H1 (cell line): ENCODE measurements around the gene TEAD4.

Experiments used
- CTCF ChIP-seq, 3 experiments: IDR thresholded peaks; 1 replicate in 2 of 3; 2 replicates in 1 of 3; pipeline versions ENCODE4 v1.5.1 to v1.6.1; 2011; ENCODE audit warnings: low read length in 3 of 3, mild to moderate bottlenecking in 3 of 3, inconsistent platforms in 2 of 3, low read depth in 1 of 3, moderate library complexity in 1 of 3; ENCODE audit not compliant: insufficient read depth in 1 of 3; ENCODE audit errors: control extremely low read depth in 1 of 3
- EP300 ChIP-seq, 2 experiments: IDR thresholded peaks; 1 replicate in 1 of 2; 2 replicates in 1 of 2; pipeline ENCODE4 v1.6.1; 2011 to 2012; ENCODE audit warnings: low read depth in 2 of 2, low read length in 2 of 2, mild to moderate bottlenecking in 2 of 2, borderline replicate concordance in 1 of 2, inconsistent platforms in 1 of 2, moderate library complexity in 1 of 2
- EZH2 ChIP-seq: fragments of 200-600 bp; sonication (generic); IDR thresholded peaks from 2 replicates; pipeline ENCODE4 v1.7.1; 2012; ENCODE audit warnings: low read depth, mild to moderate bottlenecking, moderate library complexity, low read length, inconsistent platforms; ENCODE audit not compliant: severe bottlenecking
- GABPA ChIP-seq: IDR thresholded peaks from 2 replicates; pipeline ENCODE4 v1.6.1; 2011; ENCODE audit warnings: mild to moderate bottlenecking, low read length, moderate library complexity, borderline replicate concordance; ENCODE audit not compliant: insufficient read depth
- KDM1A ChIP-seq: fragments of 200-600, 300-600 bp; sonication (generic); IDR thresholded peaks from 2 replicates; pipeline ENCODE4 v1.7.1; 2016; ENCODE audit warnings: mild to moderate bottlenecking, low read length, borderline replicate concordance
- POLR2A ChIP-seq, 2 experiments: IDR thresholded peaks; 1 replicate in 1 of 2; 2 replicates in 1 of 2; pipeline ENCODE4 v1.6.1; 2011; ENCODE audit warnings: low read depth in 2 of 2, low read length in 2 of 2, mild to moderate bottlenecking in 2 of 2; ENCODE audit errors: control extremely low read depth in 1 of 2
- POLR2AphosphoS5 ChIP-seq: IDR thresholded peaks from 2 replicates; pipeline ENCODE4 v1.6.1; 2011; ENCODE audit warnings: low read depth, low read length
- TAF1 ChIP-seq: IDR thresholded peaks from 2 replicates; pipeline ENCODE4 v1.6.1; 2011; ENCODE audit warnings: mild to moderate bottlenecking, low read depth, low read length
- TBP ChIP-seq: IDR thresholded peaks from 2 replicates; pipeline ENCODE4 v1.6.1; 2011; ENCODE audit warnings: low read depth, low read length, improper control_type of control experiment
- YY1 ChIP-seq: IDR thresholded peaks from 2 replicates; pipeline ENCODE4 v1.6.1; 2011; ENCODE audit warnings: low read depth, mild to moderate bottlenecking, low read length

DNA sequence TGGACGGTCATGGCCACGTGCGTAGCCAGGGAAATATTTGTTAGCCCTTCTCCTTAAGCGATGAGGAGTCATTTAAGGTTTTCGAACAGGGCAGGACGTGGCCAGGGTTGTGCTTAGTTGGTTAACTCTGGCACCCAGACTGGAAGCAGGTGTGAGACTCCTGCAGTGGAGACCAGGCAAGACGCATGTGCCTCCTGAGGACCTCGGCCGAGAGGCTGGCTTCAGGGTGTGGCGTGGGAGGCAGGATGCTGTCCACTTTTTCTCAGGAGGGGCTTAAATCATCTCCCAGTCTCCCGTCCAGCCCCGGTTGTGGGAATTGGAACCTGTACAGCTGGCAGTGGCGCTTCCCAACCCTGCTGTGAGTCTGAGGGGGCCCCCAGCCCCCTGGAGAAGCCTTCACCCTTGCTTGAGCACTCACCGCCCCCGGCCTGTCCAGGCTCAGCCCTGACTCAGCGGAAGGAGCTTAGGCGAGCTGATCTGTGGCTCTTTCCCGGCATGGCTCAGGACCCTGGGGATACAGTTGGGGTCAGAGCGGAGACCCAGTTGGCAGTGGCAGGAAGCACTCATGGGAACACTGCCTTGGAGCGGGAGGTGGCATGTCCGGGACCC, 71.7 kb downstream of the TEAD4 start:
- no peak for TF ChIP-seq CTCF (IDR thresholded peaks at IDR 0.05; ENCODE audit: control extremely low read depth in 1 of 3, insufficient read depth in 1 of 3, low read depth in 1 of 3, low read length in 3 of 3)
- no peak for TF ChIP-seq POLR2AphosphoS5
- TF ChIP-seq POLR2A (IDR thresholded peaks at IDR 0.05; ENCODE audit: control extremely low read depth in 1 of 2, low read depth in 2 of 2, low read length in 2 of 2) = no peak
- no peak for TF ChIP-seq EP300 (IDR thresholded peaks at IDR 0.05; ENCODE audit: borderline replicate concordance in 1 of 2, low read depth in 2 of 2, low read length in 2 of 2)
- TF ChIP-seq EZH2 = no peak
- TF ChIP-seq TAF1 = no peak
- TF ChIP-seq KDM1A = no peak
- TF ChIP-seq TBP = no peak
- no peak for TF ChIP-seq GABPA
- no peak for TF ChIP-seq YY1
